GM18505 (cell line): ENCODE measurements around the gene NQO2.
"Not testable (repeated sequence)": the region's sequence is repeated elsewhere in the genome, so short reads cannot be mapped to it uniquely, and the experiment has no call there.

Source experiments
- ATAC-seq: cut with Tn5 transposase; IDR thresholded peaks from one replicate; pipeline ENCODE4 v1.9.1; 2021; ENCODE audit not compliant: unreplicated experiment
- POLR2A ChIP-seq: IDR thresholded peaks from 4 replicates; pipeline ENCODE4 v1.6.1; 2011; ENCODE audit warnings: borderline replicate concordance; ENCODE audit not compliant: insufficient read depth, insufficient read length; ENCODE audit errors: extremely low read depth

The NQO2 gene

DNA sequence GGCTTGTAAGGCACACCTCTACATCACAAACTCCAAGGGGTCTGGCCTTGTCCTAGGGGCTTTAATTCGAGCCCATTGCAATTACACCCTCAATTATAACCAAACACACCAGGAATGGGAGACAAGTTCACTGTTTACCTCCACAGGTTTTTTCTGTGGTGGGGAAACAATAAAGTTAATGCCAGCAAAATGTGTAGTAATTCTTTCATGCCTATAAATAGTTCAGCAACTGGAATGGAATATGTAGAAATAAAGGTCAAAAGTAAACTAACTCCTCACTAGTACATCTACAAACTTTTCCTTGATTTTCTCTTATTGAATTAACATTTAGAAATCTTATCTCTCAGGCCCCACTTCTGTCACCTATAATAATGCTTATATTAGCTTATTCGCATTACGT lies 41.5 kb downstream of the NQO2 start:
- no peak for TF ChIP-seq POLR2A
- ATAC-seq = no peak

DNA sequence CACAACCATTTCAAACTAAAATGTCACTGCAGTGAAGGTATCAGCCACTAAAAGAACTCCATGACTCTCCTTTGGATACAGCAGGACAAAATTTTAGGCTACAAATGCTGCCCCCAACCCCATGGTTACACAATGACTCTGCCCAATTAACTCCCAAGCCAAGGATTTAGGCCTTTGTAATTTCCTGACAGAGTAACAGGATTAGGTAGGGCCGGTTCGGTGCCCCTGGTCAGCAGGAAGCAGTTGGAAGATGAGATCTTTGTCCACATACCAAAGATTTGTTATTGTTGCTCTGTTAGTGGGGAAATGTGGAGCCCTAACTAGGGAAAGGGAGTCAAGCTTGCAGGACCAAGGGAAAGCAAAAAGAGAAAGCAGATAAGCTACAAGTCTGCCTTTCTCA lies 41.9 kb downstream of the NQO2 start:
- ATAC-seq = no peak
- TF ChIP-seq POLR2A = no peak

DNA sequence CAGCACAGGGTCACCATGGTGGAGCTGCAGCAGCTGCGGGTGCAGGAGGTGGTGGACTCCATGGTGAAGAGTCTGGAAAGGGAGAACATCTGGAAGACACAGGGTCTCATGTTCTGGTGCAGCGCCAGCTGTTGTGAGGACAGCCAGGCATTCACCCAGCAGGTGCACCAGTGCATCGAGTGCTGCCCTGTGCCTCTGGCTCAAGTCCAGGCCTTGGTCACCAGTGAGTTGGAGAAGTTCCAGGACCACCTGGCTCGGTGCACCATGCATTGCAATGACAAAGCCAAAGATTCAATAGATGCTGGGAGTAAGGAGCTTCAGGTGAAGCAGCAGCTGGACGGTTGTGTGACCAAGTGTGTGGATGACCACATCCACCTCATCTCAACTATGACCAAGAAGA lies 45.7 kb downstream of the NQO2 start:
- TF ChIP-seq POLR2A = no peak
- no peak for ATAC-seq

DNA sequence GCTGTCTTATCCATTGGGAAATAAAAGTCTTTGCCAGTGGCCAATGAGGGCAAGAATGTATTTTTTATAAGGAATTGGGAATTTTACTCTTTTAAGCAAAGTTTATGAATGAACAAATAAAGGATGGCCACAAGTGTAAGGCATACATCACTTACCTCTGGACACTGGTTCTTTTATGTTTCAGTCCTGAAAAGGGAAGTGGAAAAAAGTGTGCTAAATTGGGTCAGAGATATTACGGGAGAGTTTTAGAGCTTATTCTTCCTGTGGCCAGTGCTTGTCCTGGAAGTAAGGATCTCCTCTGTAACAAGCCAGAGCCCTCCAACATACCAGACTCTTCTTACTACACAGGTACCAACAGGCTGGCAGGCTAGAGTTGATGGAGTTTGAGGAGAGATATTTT lies 46.1 kb downstream of the NQO2 start:
- TF ChIP-seq POLR2A = no peak
- ATAC-seq = no peak

DNA sequence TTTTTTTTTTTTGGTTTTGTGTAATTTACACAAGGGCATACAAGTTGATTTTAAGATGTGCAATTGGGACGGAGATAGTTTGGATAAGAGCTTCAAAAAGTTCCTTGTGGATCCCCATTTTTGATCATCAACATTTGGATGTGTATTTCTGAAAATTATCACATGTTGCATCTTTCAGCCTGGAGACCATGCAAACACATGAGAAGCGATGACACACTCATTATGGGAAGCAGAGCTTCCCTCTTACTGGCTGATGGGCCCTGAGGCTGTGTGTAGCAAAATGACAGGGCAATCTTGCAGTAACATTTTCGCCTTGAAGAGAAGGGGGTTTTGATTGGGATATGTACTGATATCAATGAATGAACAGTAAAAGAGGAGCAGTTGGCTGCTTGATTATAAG lies 46.6 kb downstream of the NQO2 start:
- no peak for TF ChIP-seq POLR2A
- no peak for ATAC-seq

DNA sequence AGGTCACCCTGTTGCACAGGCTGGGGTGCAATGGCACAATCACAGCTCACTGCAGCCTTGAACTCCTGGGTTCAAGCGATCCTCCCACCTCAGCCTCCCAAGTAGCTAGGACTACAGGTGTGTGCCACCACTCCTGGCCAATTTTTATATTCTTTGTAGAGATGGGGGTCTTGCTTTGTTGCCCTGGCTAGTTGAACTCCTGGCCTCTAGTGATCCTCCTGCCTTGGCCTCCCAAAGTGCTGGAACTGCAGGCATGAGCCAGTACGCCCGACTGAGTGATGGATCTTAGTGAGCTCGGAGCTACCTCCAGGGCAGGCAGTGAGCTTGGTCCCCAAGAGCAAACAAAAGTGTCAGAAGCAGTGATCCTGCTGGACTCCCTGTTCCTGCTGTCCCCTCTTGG lies 48.3 kb downstream of the NQO2 start:
- ATAC-seq = not testable (repeated sequence)

DNA sequence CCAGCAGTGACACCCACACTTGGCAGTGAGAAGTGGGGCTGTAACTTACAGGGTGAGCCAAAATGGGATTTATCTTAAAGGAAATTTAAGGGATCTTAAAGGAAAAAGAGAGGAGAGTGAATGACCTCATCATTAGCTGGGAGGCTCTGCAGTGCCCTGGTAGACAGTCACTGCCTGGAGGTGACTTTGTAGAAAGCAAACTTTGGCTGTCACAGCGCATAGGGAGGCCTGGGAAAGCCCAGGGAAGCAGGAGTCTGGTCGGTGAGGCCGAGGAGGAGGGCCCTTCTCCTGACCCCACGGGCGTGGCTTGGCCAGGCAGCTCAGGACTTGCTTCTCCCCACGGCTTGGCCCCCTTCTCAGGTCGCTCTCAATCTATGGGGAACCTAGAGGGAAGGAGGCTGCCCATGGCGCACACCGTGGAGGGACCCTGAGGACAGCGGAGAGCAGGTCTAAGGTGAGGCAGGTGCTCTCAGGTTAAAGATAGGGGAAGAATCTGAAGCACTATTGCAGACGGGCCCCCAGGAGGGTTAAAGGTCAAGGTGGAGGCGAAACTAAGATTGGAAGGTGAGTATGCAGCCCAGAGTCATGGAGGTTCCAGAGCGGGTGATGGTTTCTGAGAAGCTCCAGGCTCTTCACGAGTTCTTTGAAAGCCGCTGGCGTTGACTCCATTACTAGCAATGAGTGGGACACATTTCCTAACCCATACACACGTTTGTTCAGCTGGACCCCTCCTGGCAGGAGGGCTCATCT lies 53.0 kb downstream of the NQO2 start:
- no peak for ATAC-seq
- no peak for TF ChIP-seq POLR2A

DNA sequence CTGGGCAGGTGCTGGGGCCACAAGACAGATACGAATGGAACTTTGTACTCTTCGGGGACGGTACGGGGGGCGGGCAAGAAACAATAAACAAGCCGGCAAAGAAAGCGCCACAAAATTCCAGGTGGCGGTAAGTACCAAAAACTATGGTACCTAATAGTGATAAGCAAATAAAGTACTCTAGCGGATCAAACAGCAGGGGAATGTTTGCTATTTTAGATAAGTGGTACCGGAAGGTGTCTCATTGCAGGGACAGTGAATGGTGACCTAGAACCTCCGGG lies 53.5 kb downstream of the NQO2 start:
- ATAC-seq = no peak
- TF ChIP-seq POLR2A = no peak

DNA sequence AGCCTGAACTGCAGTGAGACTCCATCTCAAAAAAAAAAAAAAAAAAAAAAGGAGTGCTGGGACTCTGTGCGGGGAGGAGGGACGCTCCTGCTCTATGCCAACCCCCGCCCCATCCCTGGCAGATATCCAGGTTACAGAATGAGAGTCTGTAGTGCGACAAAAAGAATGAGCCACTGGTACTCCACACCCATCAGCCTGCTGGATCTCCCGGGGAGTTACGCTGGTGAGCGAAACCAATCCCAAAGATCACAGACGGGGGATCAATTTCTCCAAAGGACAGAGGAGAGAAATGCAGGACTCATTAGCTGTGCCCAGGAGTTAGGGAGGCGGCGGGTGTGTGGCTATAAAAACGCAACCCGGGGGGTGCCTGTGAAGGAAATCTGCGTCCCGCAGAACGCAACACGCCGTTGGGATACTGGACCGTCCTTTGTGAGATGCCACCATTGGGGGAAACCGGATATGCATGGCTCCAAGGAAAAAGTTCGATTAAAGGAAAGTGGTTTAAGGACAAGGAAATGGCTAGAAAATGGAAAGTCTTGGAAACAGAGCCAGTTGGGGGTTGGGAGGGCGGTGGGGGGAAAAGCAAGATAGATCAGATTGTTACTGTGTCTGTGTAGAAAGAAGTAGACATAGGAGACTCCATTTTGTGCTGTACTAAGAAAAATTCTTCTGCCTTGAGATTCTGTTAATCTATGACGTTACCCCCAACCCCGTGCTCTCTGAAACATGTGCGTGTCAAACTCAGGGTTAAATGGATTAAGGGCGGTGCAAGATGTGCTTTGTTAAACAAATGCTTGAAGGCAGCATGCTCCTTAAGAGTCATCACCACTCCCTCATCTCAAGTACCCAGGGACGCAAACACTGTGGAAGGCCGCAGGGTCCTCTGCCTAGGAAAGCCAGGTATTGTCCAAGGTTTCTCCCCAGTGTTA lies 54.8 kb downstream of the NQO2 start:
- ATAC-seq = not testable (repeated sequence)

DNA sequence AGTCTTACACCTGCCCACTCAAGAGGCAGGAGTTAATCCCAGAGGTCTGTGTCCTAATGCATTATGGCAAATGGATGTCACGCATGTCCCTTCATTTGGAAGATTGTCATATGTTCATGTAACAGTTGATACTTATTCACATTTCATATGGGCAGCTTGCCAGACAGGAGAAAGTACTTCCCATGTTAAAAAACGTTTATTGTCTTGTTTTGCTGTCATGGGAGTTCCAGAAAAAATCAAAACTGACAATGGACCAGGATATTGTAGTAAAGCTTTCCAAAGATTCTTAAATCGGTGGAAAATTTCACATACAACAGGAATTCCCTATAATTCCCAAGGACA lies 55.4 kb downstream of the NQO2 start:
- ATAC-seq = not testable (repeated sequence)

DNA sequence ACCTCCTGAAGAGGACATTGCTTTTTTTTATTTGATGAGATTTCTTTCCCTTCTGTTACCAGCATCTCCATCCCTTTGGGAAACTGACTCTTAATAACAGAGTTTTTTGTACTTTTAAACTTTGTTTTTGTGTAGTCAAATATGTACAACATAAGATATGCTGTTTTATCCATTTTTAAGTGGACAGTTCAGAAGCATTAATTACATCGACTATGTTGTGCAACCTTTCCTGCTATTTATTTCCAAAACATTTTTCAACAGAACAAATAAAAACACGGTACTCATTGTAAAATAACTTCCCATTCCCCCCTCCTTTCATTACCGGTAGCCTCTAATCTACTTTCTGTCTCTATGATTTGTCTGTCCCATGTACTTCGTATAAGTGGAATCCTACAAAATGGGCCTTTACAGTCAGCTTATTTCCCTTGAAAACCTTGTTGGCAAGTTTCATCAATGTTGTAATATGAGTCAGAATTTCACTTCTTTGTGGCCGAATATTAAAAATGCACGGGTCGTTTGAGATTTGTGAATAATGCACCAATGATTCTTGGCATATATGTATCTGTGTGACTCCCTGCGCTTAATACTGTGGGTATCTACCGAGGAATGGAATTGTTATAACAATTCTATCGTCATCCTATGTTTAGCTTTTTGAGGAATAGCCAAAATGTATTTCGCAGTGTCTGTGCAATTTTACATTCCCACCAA lies 57.5 kb downstream of the NQO2 start:
- no peak for TF ChIP-seq POLR2A
- no peak for ATAC-seq

DNA sequence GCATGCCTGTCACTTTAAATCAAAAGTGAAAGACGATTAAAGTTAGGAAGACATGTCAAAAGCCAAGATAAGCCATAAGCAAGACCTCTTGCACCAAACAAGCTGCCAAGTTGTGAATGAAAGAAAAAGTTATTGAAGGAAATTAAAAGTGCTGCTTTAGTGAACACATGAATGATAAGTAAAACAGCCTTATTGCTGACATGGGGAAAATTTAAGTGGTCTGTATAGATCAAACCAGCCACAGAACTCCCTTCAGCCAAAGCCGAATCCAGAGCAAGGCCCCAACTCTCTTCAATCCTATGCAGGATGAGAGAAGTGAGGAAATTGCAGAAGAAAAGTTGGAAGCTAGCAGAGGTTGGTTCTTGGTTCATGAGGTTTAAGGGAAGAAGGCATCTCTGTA lies 59.3 kb downstream of the NQO2 start:
- TF ChIP-seq POLR2A = no peak
- ATAC-seq = no peak

DNA sequence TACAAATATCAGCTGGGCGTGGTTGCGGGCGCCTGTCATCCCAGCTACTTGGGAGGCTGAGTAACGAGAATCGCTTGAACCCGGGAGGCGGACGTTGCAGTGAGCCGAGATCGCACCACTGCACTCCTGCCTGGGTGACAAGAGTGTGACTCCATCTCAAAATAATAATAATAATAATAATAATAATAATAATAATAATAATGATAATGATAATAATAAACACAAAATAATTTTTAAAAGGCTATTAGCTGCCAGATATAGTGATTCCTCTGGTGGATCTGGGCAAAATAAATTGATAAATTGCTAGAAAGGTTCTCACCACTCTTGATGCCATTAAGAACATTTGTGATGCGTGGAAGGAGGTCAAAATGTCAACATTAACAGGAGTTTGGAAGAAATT lies 60.4 kb downstream of the NQO2 start:
- not testable (repeated sequence) for ATAC-seq

DNA sequence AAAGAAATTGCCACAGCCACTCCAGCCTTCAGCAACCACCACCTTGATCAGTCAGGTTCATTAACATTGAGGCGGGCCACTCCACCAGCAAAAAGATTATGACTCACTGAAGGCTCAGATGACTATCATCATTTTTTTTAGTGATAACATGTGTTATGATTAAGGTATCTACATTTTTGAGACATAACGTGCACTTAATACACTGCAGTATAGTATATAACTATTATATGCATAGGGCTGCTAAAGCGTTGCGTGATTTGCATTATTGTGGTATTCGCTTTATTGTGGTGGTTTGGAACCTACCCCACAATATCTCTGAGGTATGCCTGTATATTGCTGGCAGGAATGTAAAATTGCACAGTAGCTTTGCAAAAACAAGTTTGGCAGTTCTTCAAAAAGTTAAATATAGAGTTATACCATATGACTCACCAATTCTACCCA lies 61.8 kb downstream of the NQO2 start:
- no peak for ATAC-seq
- TF ChIP-seq POLR2A = no peak

DNA sequence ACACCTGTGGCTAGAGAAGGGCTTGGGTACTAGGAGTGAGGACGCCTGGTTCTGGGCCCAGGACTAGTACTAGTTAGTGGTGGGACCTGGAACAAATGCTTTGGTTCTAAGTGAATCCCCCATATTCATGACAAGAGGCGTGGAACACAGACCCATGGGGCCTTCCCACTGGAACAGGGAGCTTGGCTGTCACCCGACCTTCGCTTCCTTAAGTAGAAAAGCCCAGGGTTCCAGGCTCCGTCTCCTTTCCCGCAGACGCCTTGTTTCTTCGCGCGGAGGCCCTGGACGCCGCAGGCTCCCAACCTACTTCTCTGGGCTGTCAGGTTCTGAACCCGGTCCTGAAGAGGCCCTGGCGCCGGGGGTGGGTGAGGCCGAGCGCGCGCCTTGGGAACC lies 63.6 kb downstream of the NQO2 start:
- ATAC-seq = not testable (repeated sequence)
